ENCODE results near the gene NTN3.

GRCh38 chr16:2470234-2470601 lies 879 bp upstream of the NTN3 start:
- no peak for TF ChIP-seq POLR2A (IDR thresholded peaks at IDR 0.05)
- TF ChIP-seq, protein P1, sequence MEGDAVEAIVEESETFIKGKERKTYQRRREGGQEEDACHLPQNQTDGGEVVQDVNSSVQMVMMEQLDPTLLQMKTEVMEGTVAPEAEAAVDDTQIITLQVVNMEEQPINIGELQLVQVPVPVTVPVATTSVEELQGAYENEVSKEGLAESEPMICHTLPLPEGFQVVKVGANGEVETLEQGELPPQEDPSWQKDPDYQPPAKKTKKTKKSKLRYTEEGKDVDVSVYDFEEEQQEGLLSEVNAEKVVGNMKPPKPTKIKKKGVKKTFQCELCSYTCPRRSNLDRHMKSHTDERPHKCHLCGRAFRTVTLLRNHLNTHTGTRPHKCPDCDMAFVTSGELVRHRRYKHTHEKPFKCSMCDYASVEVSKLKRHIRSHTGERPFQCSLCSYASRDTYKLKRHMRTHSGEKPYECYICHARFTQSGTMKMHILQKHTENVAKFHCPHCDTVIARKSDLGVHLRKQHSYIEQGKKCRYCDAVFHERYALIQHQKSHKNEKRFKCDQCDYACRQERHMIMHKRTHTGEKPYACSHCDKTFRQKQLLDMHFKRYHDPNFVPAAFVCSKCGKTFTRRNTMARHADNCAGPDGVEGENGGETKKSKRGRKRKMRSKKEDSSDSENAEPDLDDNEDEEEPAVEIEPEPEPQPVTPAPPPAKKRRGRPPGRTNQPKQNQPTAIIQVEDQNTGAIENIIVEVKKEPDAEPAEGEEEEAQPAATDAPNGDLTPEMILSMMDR (IDR thresholded peaks at IDR 0.05): no peak
